NCI-H2227 treated with DMSO at 0.1 percent for 48 hours (cell line): Measurements from ENCODE around the gene FLOT1.

Experiments
- DNase-seq: peaks from one replicate; lab custom pipeline; 2025; lab: John Stamatoyannopoulos, UW

Gene FLOT1

DNA sequence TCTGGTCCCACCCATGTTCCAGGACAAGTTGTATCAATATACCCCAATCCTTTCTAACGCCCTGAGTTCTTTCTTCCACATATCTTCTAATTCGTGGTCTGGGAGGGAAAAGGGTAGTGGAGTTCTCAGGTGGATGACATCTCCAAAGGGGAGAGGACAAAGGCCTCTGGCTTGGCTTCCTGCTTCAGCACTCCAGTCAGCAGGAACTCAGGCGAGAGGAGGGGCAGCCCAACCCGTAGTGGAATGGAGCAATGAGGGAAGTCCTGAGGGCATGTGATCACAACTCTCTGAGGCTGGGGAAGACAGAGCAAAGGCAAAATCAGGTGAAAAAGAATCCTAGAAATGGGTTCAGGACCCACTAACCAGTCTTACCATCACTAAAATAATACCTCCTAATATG lies 42.1 kb downstream of the FLOT1 start:
- DNase-seq: no peak

DNA sequence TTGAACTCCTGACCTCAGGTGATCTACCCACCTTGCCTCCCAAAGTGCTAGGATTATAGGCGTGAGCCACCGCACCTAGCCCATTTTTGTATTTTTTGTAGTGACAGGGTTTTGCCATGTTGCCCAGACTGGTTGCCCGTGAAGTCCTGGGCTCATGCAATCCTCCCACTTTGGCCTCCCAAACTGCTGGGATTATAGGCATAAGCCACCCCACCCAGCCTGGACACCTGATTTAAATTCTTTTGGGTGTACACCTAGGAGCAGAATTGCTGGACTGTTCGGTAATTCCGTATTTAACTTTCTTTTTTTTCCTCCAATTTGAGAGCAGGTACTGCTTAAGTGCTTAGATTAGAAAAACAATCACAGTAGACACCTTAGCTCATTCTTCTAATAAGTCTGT lies 46.1 kb downstream of the FLOT1 start:
- no peak for DNase-seq

DNA sequence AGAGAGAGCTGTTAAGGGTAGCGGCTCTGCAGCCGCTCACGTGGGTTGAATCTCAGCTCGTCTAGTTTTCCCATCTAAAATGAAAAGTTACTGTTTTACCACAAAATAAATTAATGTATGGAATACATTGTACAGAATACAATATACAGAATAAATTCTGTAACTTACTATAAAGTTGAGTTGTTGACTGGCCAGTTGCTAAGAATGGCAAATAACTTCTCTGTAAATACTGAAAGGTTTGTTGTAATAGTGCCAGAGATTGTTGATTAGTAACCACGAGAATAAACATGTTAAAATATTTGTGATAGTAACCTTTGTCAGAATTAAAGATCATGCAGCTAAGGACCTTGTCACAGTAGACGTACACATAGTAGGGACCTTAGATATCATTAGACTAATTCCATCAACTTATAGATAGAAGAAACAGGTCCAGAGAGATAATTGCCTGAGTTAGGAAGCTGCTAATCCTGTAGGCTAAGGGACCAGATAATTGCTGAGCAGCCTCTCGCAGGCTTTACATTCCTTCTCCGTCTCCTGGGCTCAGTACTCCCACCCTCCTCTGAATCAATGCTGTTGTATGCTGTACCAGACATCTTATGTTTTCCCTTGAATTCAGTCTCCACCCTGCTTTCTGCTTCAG lies 51.2 kb downstream of the FLOT1 start:
- peak; percentile 46 for DNase-seq

DNA sequence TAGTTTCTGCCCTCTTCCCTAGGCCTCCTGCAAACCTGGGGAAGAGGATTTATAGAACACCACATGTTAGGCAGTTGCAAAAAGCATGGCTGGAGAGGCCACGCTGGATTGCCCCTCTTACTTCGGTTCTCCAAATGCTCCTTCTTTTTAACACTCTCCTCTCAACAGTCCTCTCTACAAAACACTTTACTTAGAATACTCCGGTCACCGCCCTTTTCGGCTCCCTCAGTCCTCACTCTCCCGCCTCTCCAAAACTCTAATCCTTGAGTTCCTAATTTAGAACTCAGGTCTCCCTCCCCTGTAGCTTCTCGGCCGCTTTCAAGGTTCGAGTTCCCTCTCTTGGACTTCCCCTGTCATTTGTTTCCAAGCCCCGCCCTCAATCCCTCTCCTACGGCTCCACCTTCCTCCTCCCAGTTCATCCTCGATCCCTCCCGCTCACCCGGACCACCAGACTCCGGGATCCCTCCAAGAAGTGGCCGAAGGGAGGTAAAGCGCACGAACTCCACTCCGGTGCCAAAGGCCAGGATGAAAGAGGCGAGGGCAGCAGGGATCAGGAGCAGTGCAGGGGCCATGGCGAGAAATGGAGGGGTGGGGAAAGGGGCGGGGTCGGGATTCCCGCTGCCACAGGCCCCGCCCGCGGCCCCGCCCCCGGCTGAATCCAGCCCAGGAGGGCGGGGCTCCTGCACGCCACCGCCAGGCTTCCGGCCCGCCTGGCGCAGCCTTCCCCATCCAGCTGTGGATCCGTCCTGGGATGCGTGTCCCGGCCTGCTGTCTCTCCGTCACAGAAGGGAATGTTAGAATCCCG lies 51.9 kb downstream of the FLOT1 start, which contains the start of gene NRM:
Gene NRM, minus strand, starts transcription at position 582 of the 805 bp plus-strand sequence. Its CDS starts 10 bp downstream, at position 572.
- peak; percentile 92 for DNase-seq

DNA sequence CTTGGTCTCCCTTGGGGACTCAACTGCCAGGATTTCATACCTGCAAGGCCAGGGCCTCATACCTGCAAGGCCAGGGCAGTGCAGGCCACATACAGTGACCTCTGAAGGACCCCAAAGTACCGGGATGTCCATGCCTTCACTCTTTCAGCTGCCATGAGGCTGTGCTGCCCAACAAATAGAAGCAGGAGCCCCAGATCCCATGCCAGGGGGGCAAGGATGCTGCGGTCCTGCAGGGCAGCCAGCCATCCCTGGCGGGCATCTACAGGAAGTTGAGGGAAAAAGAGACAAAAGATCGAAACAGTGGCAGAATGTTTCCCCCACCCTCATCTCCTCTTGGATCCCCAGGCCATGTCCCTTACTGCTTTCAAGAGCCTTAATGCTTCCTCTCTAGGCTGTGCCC lies 52.5 kb downstream of the FLOT1 start:
- no peak for DNase-seq

DNA sequence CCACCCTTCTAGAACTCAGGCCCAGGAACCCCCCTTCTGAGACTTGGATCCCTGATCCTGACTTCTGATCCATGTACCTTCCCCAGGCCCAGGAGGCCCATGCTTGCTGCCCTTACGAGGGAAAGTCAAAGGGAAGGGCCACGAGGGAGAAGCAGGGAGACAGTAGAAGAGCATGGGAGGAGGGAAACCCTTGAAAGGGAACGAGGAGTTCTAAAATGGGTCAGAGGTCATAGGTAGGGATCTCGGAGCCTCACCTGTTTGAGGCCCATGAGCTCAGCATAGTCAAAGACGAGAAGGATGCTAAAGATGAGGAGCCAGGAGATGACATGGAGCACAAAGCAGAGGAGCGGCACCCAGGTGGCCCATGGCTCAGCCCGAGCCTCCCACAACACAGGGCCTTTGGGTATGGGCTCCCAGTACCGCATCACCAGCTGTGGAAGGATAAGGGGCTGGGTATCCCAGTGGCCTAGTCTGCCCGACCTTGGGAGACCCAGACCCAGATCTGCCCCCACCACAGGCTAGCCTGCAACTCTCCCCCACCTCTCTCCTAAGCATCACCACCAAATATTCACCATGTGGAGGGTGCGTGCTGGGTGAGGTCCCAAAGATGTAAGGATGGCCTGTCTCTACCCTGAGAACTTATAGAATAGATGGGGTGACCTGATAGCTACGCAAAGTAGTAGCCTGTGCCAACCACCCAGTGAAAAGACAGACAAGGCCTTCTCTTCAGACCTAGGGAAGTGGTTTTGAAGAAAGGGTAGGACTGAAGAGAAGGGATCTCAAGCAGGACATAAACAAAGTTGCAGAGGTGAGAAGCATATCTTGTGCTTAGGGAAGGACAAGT lies 53.2 kb downstream of the FLOT1 start:
- DNase-seq: no peak

DNA sequence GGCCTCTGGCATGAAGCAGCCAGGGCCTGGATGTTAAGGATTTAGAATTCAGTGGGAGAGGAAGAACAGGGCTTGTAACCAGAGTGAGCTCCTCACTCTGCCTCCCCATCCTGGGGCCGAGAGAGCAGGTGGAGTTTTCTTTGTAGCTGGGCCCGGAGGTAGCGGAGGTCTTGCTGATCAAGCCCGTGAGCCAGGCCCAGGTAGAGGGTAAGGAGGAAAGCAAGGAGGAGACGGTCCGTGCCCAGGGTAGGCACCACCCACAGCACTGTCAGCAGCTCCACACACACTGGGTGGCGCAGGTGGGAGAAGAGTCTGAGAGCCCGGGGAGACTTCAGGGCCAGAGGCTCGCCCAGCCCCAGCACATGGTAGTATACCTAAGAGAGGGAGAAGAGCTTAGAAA lies 53.9 kb downstream of the FLOT1 start:
- no peak for DNase-seq

DNA sequence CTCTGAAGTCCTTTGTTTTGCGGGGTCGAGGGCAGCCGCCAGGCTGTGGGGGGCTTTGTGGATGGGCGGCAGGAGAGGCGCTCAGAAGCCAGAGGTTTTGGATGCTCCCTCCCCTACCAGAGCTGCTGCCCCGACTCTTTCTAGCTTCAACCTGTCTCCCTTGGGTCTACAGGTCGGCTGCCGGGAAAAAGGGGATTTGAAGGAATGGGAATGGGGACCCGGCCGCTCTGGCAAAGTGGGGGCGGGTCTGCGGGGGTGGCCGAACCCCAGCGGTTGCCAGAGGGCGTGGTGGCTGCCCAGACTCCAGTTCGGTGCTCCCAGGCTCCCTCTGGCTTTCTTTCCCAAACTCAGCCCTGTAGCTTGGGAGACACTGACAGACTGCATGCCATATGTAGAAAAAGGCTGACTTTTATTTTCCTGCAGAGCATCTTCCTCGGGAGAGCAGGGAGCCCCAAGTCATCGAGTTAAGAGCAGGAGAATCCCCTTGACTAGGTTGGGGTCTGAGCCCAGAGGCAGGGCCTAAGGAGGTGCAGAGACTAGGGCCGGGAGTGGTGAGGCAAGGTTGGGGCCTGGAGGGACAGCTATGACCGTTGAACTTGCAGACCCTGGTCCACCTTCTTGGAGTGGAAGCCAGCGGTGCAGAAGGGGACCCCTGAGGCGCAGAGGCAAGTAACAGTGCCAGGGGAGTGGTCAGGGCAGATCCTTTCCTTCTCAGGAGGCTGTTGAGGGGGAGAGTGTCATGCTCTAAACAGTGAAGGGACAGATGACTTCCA lies 54.6 kb downstream of the FLOT1 start:
- peak; percentile 50 for DNase-seq

DNA sequence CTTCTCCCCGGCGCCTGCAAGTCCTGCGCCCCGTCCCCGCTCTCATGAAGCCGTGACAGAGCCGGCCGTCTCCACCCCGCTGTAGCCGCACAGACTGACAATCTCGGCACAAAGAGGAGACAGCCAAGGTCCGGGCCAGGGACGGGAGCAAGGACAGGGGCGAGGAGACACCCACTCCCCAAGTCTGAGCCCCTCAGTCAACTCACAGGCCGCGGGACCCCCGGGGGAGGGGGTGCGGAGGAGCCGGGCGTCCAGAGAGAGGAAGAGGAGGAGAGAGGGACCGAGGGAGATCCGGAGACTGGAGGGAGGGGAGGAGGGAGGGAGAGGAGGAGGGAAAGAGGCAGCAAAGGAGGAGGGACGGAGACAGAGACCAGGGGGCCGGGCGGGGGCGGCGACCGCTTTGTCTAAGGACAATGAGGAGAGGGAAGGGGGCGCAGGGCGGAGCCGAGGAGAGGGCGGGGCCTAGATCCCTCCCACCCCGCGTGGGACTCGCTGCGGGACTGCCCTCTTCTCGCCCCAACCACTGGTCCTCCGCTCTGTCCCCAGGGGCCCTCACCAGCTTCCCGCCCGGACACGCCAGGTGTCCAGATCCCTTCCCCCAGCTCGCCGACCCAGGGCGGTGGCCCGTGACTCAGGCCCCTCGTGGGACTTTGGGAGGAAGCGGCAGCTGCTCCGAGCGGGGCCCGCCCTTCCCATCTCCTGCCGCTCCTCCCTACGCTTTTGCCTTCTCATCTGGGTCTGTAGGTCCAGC lies 55.4 kb downstream of the FLOT1 start:
- DNase-seq: peak; percentile 79

DNA sequence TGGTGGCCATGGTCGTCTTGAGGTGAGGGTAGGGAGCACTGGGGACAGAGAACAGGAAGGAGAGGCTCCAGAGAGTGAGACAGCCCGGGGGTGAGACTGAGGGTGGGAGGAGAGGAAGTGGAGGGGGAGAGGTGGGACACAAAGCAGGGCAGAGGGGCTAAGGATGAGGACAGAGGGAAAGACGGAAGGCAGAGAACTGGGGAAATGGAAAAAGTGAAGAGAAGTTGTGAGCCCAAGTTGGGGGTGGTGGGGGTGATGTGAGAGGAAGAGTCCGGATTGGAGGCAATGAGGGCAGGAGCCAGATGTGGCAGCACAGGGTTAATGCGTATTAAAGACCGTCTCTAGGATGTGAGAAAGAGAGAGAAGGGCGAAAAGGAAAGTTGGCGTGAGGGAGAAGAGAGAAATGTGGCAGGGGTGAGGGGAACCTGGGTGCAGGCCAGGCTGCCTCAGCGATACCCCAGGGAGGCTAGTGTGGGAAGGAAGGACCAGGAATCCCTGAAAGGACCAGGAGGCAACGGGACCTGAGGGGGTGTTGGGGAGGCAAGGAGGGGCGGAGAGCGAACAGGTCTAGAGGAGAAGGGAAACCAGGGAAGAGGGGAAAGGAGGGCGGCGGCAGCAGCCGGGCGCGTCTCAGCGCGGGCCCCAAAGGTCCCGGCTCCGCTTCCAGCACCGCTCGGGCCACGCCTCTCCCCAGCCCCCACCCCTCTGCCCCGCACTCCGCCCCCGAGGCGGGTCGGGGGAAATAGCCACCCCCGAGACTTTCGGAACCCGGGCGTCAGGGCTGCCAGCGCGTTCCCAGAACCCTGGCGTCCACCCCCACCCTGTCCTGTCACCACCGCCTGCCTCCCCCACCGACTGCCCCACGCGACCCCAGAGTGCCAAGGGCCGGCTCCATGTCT lies 56.2 kb downstream of the FLOT1 start, which contains the start of gene PPP1R18:
Gene PPP1R18, minus strand, starts transcription at position 637 of the 899 bp plus-strand sequence. Its CDS starts 627 bp downstream, at position 10.
- peak; percentile 46 for DNase-seq

DNA sequence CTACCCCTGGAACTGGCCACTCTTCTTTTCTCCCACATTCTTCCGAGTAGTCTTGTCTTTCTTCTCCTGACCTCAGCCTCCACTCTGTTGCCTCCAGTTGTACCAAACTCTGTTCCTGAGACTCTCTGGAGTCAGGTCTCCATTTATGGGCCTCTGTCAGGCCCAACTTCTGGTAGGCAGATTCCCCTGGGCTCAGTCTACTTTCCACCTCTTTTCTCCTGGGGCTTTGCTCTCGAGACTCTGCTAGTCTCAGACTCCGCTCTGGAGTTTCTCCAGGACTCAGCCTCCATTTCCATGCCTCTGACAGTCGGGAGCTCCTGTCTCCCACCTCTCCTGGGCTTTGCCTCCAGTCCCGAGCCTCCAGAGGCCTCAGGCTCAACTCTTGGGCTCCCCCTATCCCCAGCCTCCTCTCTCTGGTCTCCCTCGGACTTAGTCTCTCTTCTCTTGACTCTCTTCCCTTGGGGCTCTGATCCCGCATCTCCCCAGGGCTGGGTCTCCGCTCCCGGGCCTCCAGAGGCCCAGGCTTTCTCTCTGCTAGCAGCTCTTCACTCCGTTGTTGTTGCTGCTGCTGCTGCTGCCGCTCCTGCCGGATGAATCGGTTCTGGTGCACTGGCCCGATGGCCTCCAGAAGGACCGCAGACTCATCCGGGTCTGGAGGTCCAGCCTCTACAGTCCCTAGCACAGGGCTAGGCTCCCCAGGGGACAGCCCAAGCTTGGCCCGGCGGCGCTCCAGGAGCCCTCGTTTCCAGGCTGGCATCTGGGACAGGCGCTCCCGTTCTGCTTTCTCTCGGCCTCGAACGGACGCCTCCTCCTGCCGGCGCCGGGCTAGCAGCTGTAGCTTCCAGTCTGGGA lies 57.1 kb downstream of the FLOT1 start:
- DNase-seq: no peak

DNA sequence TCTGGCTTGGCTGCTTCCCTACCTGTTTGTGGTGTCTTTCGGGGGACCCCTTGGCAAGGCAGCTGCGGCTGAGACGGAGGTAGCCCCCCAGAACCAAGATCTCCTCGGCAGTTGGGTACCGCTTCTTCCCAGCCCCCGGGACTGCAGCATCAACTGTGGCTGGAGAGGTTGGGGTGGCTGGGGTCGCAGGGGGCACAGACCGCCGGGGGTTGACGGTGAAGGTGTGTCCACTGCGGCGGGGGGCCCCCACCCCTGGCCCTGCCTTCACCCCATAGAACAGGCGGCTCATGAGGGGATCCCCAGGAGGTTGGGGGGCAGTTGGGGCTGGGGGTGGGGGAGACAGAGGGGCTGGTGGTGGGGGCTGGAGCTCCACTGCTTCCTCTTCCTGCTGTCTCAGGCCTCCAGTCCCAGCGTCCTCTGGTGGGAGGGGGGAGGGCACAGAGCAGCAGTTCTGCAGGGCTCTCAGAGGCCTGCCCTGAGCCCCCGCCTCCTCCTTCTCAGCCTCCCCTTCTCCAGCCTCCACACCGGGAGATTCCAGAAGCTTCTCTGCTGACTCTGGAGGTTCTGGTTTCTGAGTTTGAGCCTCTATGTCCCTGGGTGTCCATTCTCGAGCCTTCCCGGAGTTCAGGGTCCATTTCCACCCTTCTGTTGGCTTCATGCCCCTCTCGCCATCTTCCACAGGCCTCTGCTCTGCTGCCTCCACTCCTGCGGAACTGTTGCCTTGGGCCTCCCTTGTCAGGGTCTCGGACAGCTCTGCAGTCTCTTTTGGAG lies 57.9 kb downstream of the FLOT1 start:
- no peak for DNase-seq

DNA sequence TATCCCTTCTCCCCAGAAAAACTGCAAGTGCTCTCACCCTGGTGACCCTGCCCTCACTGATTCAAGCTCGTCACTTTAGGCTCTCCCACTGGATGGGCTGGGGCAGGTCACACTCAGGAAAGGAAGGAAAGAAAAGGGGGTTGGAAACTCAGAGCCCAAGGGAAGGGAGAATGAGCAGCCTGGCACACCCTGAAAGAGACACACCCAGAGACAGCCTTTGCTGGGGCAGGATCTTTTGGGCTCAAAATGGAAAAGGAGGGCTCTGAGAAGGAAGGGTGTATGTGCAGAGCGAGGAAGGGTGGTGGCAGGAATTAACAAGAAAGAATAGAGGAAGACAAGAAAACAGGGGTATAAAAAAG lies 58.5 kb downstream of the FLOT1 start:
- DNase-seq: no peak

DNA sequence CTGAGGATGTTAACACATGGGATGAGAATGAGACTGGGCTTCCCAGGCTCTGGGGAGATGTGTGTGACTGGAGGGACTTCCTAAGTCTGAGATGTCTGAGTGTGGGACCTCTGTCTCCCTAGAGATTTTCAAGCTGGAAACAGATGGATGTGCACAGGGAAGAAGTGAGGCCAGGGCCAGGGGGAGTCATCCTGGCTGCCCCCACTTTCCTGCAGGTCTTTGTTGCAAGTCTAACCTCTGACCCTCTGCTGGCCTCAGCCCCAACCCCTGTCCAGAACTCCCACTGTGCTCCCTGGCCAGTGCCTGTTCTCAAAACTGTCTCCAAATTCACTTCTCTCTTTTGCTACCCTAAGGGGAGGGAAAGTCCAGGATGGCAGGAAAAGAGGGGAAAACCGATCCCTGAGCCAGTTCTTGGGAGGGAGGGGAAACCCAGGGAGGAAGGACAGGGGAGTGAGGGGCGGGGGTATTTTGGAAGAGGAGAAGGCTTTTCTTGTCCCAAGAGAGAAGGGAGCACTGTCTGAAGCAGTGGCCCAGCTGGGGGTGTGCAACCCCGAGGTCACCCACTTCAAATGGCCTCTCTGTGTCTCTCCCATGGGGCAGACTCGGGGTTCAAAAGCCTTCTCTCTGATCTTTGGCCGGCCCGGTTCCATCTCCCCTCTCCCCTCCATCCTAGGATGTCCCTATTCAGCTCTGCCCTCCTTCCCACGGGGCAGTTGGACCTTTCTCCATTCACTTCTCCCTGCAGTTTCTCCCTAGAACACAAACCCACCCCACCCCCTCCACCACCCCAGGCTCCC lies 59.1 kb downstream of the FLOT1 start:
- DNase-seq: no peak

DNA sequence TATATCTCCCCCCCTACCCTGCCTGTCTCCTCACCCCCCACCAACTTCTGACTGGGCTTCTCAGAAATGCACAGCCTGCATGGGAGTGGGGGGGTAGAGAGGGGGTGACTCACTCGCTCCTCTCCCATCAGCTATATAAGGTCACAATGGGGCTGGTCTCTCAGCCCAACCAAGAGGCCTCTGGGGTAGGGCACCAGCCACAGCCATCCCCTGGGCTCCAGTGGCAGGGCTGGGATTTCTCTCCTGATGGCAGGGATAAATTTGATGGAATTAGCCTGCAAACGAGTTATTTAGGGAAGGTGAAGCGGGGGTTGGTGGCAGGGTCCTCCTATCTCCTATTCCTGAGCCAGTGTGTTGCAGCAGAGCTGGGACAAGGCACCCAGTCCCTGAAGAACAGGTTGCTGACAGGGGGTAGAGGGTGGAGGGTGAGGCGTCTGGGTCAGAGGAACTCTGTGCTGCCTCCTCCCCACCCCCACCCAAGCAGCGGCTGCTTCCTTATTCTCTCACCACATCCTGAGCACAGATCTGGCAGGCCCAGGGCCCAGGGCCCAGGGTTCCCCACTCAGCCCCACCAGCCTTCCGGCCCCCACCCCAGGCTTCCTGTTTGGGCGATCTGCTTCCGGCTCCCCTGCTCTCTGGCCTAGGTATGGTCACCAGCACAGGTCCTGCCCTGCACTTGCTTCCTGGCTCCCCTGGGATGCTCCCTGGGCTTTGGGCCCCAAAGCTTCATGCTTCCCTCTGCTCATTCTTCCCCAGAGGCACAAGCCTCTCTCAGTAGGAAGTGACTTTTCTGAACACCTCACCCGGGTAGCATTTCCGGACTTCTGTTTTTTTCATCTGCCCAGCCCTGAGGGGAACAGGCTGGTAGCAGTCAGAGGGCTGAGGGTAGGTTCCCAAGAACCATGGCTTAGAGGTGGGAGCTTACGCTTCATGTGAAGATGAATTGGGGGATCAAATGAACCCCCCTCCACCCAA lies 60.1 kb downstream of the FLOT1 start:
- DNase-seq: peak; percentile 2

DNA sequence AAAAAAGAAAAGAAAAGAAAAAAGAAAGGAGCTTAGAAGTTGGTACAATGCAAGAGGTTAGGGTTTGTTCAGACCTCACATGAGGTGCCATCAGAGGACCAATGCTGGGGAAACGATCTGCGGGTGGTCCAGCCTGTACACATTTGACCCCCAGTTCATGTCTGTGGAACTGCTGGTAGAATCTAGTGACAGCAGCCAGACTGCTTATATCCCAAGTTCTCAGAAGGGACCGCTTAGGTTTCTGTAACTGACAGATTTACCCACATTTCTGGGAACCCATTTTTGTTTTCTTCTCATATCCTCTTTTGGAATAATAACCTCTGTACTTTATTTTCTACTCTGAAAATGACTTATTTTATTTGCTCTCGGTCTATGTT lies 60.7 kb downstream of the FLOT1 start:
- no peak for DNase-seq
